GM23338 (cell line): ENCODE data around the gene UGT1A7. TPM values are rescaled to one million over a fixed set of nuclear protein-coding genes. Genes with fewer than 3 reads are reported as not detected.

Source experiments
- ATAC-seq: fragments of 200-7000 bp; cut with Tn5 transposase; 3 replicates; pipeline ENCODE4 v1.9.1; 2020
- DNase-seq: peaks from one replicate; pipeline ENCODE4 v3.0.0-alpha.2; 2015; ENCODE audit warnings: low spot score
- H2AFZ ChIP-seq: fragments of 200-600 bp; sonication (generic); 2 replicates; pipeline ENCODE4 v1.8.0; 2016; ENCODE audit warnings: antibody characterized with exemption, mild to moderate bottlenecking, moderate library complexity
- H3F3A ChIP-seq: fragments of 200-600 bp; sonication (generic); replicated peaks from 2 replicates; pipeline ENCODE4 v1.8.0; 2017; ENCODE audit warnings: antibody characterized with exemption, mixed run types, low read depth
- H3K27ac ChIP-seq: fragments of 200-600 bp; sonication (generic); 2 replicates; pipeline ENCODE4 v1.6.1; 2016; ENCODE audit warnings: low read depth
- H3K27me3 ChIP-seq: fragments of 200-600 bp; sonication (generic); 2 replicates; pipeline ENCODE4 v1.8.0; 2016; ENCODE audit warnings: mild to moderate bottlenecking, mixed run types, moderate library complexity; ENCODE audit not compliant: insufficient read depth
- H3K36me3 ChIP-seq: fragments of 200-600 bp; sonication (generic); 2 replicates; pipeline ENCODE4 v1.8.0; 2016; ENCODE audit warnings: mild to moderate bottlenecking; ENCODE audit not compliant: insufficient read depth
- H3K4me1 ChIP-seq: fragments of 200-600 bp; sonication (generic); 2 replicates; pipeline ENCODE4 v1.8.0; 2016; ENCODE audit warnings: mild to moderate bottlenecking, moderate library complexity; ENCODE audit not compliant: insufficient read depth
- H3K4me2 ChIP-seq: fragments of 200-600 bp; sonication (generic); 2 replicates; pipeline ENCODE4 v1.7.1; 2017; ENCODE audit warnings: mixed run types
- H3K4me3 ChIP-seq: fragments of 200-600 bp; sonication (generic); 2 replicates; pipeline ENCODE4 v1.6.1; 2016; ENCODE audit warnings: mixed run types
- H3K79me2 ChIP-seq: fragments of 200-600 bp; sonication (generic); replicated peaks from 2 replicates; pipeline ENCODE4 v1.8.0; 2017; ENCODE audit warnings: mild to moderate bottlenecking; ENCODE audit not compliant: insufficient read depth
- H3K9me2 ChIP-seq: fragments of 200-600 bp; sonication (generic); 2 replicates; pipeline ENCODE4 v1.8.0; 2017; ENCODE audit not compliant: insufficient read depth
- H4K20me1 ChIP-seq: fragments of 200-600 bp; sonication (generic); replicated peaks from 2 replicates; pipeline ENCODE4 v1.8.0; 2017; ENCODE audit warnings: mild to moderate bottlenecking; ENCODE audit not compliant: insufficient read depth
- H3K27ac Mint-ChIP-seq: 2 replicates; pipeline ENCODE4 v1.8.0; 2020; ENCODE audit warnings: inconsistent platforms, mild to moderate bottlenecking, moderate library complexity, mixed read lengths
- H3K27me3 Mint-ChIP-seq: 3 replicates; pipeline ENCODE4 v1.8.0; 2022; ENCODE audit warnings: low read depth, mild to moderate bottlenecking, moderate library complexity, mixed read lengths, inconsistent platforms; ENCODE audit not compliant: insufficient read depth, poor library complexity
- H3K36me3 Mint-ChIP-seq: 3 replicates; pipeline ENCODE4 v1.8.0; 2021; ENCODE audit warnings: low read depth, mild to moderate bottlenecking, inconsistent platforms, moderate library complexity, mixed read lengths
- H3K4me1 Mint-ChIP-seq: 3 replicates; pipeline ENCODE4 v1.8.0; 2020; ENCODE audit warnings: mild to moderate bottlenecking, inconsistent platforms, mixed read lengths
- H3K4me3 Mint-ChIP-seq: 3 replicates; pipeline ENCODE4 v1.8.0; 2021; ENCODE audit warnings: moderate library complexity, mild to moderate bottlenecking, inconsistent platforms, mixed read lengths
- H3K9me3 Mint-ChIP-seq: 3 replicates; pipeline ENCODE4 v1.8.0; 2020; ENCODE audit warnings: moderate library complexity, mild to moderate bottlenecking, inconsistent platforms, mixed read lengths
- CREB1 ChIP-seq: fragments of 250-450 bp; sonication (Bioruptor Pico); IDR thresholded peaks from 2 replicates; pipeline ENCODE4 v1.5.0; 2020; ENCODE audit warnings: low read depth, mild to moderate bottlenecking, moderate library complexity
- ETS1 ChIP-seq: IDR thresholded peaks from 2 replicates; pipeline ENCODE4 v1.6.1; 2016; ENCODE audit warnings: antibody characterized with exemption
- EZH2 ChIP-seq: fragments of 200-600 bp; sonication (generic); IDR thresholded peaks from one replicate; pipeline ENCODE4 v1.8.0; 2017; ENCODE audit warnings: antibody characterized with exemption, mild to moderate bottlenecking, low read depth; ENCODE audit not compliant: unreplicated experiment
- EZH2phosphoT487 ChIP-seq: fragments of 200-600 bp; sonication (generic); IDR thresholded peaks from one replicate; pipeline ENCODE4 v1.8.1; 2018; ENCODE audit warnings: antibody characterized with exemption; ENCODE audit not compliant: unreplicated experiment
- JUNB ChIP-seq: IDR thresholded peaks from one replicate; pipeline ENCODE4 v1.6.1; 2016; ENCODE audit warnings: antibody characterized with exemption; ENCODE audit not compliant: unreplicated experiment
- POLR2AphosphoS5 ChIP-seq: IDR thresholded peaks from 2 replicates; pipeline ENCODE4 v1.6.1; 2016; ENCODE audit warnings: antibody characterized with exemption, low read depth
- STAT1 ChIP-seq: IDR thresholded peaks from one replicate; pipeline ENCODE4 v1.6.1; 2016; ENCODE audit warnings: antibody characterized with exemption; ENCODE audit not compliant: unreplicated experiment
- ZNF114 ChIP-seq: fragments of 250-450 bp; sonication (Bioruptor Pico); IDR thresholded peaks from 2 replicates; pipeline ENCODE4 v1.5.0; 2020; ENCODE audit warnings: mild to moderate bottlenecking, moderate library complexity
- ZNF331 ChIP-seq: fragments of 250-450 bp; sonication (Bioruptor Pico); IDR thresholded peaks from 2 replicates; pipeline ENCODE4 v1.5.0; 2020; ENCODE audit warnings: low read depth, mild to moderate bottlenecking, moderate library complexity
- ZNF462 ChIP-seq: fragments of 250-450 bp; sonication (Bioruptor Pico); IDR thresholded peaks from 2 replicates; pipeline ENCODE4 v1.5.0; 2020; ENCODE audit warnings: mild to moderate bottlenecking, moderate library complexity
- polyA plus RNA-seq: library from polyadenylated mRNA; unstranded; fragments of >200 nt; fragmentation: Nextera tagmentation; extraction: Ambion mirVana; gene quantifications from 2 replicates; pipeline ENCODE4 v1.2.1, GENCODE V29; 2016
- total RNA-seq: library from RNA; depleted of rRNA; stranded (reverse); fragments of >200 nt; shearing (Covaris generic); gene quantifications from 2 replicates; pipeline ENCODE4 v1.2.3, GENCODE V29; 2014
- TF ChIP-seq, protein P1 (sequence below), 2 experiments: fragments of 200-600 bp in 1 of 2; sonication (generic) in 1 of 2; conservative IDR thresholded peaks; 2 replicates each; pipeline versions ENCODE4 v1.5.1 to v1.6.1; 2016 to 2017; ENCODE audit warnings: antibody characterized with exemption in 2 of 2, low read depth in 2 of 2, mild to moderate bottlenecking in 2 of 2, moderate library complexity in 1 of 2

UGT1A7 gene
- total and polyA plus RNA-seq, 2 experiments from 2014 or later: not detected

- H3K27me3 ChIP-seq: no peaks in the 10 kb centered on the region
- no peaks in the 10 kb centered on the region for H4K20me1 ChIP-seq
- DNase-seq: no peak
- no peak overlapping the region for H2AFZ ChIP-seq
- no peak overlapping the region for H3K27ac ChIP-seq
- no peak overlapping the region for H3K4me3 ChIP-seq
- no peaks in the 10 kb centered on the region for H3F3A ChIP-seq
- TF ChIP-seq EZH2phosphoT487: no peak
- TF ChIP-seq ZNF331 (CRISPR knock-in tag): no peak
- no peak for TF ChIP-seq ZNF462 (CRISPR knock-in tag)
- TF ChIP-seq ZNF114: no peak
- TF ChIP-seq EZH2: no peak
- TF ChIP-seq POLR2AphosphoS5: no peak
- TF ChIP-seq, protein P1, sequence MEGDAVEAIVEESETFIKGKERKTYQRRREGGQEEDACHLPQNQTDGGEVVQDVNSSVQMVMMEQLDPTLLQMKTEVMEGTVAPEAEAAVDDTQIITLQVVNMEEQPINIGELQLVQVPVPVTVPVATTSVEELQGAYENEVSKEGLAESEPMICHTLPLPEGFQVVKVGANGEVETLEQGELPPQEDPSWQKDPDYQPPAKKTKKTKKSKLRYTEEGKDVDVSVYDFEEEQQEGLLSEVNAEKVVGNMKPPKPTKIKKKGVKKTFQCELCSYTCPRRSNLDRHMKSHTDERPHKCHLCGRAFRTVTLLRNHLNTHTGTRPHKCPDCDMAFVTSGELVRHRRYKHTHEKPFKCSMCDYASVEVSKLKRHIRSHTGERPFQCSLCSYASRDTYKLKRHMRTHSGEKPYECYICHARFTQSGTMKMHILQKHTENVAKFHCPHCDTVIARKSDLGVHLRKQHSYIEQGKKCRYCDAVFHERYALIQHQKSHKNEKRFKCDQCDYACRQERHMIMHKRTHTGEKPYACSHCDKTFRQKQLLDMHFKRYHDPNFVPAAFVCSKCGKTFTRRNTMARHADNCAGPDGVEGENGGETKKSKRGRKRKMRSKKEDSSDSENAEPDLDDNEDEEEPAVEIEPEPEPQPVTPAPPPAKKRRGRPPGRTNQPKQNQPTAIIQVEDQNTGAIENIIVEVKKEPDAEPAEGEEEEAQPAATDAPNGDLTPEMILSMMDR (conservative IDR thresholded peaks at IDR 0.05; ENCODE audit: low read depth in 2 of 2): no peak
- TF ChIP-seq JUNB: no peak
- no peak for TF ChIP-seq CREB1 (CRISPR knock-in tag)
- no peak for TF ChIP-seq STAT1
- no peak for TF ChIP-seq ETS1
- Mint-ChIP-seq H3K27ac (no peak overlapping the region), H3K4me1 (no peaks in the 10 kb centered on the region; the same call in 2 of the 3 replicates), H3K4me3 (no peak overlapping the region), H3K36me3 (no peaks in the 10 kb centered on the region; the same call in 1 of the 3 replicates), H3K27me3 (peaks cover 7% of the 10 kb centered on the region), H3K9me3 (peaks cover 16% of the 10 kb centered on the region)
- no peaks in the 10 kb centered on the region for H3K79me2 ChIP-seq
- no peaks in the 10 kb centered on the region for H3K36me3 ChIP-seq
- no peaks in the 10 kb centered on the region for H3K4me1 ChIP-seq
- no peak overlapping the region for H3K4me2 ChIP-seq
- no peaks in the 10 kb centered on the region for H3K9me2 ChIP-seq
- no peak for ATAC-seq
Observed at GRCh38 chr2:233795735-233796171, 114.1 kb downstream of the UGT1A7 start.
